DMS114 treated with DMSO at 0.1 percent for 48 hours (cell line): Measurements from ENCODE around the gene DSC1.

ENCODE experiments used
- DNase-seq: peaks from one replicate; lab custom pipeline; 2025; ENCODE audit not compliant: unreplicated experiment; lab: John Stamatoyannopoulos, UW

Gene DSC1, protein sequence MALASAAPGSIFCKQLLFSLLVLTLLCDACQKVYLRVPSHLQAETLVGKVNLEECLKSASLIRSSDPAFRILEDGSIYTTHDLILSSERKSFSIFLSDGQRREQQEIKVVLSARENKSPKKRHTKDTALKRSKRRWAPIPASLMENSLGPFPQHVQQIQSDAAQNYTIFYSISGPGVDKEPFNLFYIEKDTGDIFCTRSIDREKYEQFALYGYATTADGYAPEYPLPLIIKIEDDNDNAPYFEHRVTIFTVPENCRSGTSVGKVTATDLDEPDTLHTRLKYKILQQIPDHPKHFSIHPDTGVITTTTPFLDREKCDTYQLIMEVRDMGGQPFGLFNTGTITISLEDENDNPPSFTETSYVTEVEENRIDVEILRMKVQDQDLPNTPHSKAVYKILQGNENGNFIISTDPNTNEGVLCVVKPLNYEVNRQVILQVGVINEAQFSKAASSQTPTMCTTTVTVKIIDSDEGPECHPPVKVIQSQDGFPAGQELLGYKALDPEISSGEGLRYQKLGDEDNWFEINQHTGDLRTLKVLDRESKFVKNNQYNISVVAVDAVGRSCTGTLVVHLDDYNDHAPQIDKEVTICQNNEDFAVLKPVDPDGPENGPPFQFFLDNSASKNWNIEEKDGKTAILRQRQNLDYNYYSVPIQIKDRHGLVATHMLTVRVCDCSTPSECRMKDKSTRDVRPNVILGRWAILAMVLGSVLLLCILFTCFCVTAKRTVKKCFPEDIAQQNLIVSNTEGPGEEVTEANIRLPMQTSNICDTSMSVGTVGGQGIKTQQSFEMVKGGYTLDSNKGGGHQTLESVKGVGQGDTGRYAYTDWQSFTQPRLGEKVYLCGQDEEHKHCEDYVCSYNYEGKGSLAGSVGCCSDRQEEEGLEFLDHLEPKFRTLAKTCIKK

DNA sequence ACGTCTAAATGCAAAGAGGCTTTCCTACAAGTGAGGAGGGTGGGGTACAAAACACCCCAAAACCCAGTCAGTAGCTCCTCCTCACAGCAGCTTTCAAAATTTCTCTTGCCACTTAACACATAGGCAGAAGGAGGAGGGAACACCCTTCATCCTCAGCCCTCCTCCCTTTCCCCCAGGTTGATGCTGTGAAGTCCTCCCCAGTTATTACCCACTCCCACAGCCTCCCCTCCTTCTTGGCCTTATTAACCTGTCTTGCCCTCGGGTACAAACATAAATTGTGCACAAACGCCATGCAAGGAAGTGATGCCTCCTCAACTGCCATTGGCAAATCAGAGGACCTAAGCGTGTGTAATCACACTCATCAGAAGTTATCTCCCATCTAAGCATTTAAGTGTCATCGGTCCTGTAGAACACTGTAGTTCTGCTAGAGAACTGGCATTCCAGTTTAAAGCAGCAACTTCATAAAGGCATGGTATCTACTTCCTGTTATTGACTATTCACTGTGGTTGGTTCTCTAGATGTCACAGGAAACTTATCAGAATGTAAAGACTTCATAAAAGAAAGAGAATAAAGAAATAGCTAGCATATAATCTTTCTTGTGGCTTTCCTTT lies at the start of gene DSC1:
TSS of gene DSC1 (minus strand) at position 32 of the 611 bp plus-strand sequence. CDS start 262 bp downstream, outside the sequence.
- DNase-seq = no peak

DNA sequence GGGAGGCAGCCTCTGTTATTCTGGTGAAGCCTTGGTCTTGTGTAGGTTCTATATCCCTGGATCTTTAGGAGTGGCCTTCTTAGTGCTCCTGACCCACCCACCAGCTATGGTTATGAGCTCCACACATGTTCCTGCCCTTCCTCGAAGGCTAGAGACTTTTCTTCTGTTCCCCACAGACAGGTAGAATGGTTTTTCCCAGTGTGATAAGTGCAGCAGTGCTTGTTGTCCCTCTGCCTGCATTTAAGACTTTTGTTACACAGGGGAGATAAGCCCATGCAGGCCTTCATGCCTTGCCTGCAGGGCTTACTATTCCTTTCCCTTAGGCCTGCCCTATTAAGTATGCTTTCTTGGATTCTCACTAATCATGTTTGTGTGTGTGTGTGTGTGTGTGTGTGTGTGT lies 48.4 kb upstream of the DSC1 start:
- no peak for DNase-seq

DNA sequence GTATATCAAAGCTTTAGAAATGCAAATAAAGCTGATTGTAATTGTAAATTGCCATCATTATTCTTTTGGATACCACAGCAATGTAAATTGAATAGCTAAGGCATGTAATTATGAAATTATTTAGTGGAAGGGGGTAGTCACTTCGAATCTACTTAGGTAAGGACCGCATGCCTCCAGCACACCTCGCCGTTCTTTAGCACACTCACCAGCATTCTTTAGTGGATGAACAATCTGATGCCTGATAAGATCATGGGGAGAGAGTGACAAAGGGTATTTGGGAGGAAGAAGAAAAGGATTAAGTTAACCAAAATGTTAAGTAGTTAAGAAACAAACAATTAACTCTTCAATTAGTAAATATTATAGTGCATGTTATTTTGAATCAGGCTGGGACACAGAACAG lies 46.4 kb upstream of the DSC1 start:
- DNase-seq = no peak

DNA sequence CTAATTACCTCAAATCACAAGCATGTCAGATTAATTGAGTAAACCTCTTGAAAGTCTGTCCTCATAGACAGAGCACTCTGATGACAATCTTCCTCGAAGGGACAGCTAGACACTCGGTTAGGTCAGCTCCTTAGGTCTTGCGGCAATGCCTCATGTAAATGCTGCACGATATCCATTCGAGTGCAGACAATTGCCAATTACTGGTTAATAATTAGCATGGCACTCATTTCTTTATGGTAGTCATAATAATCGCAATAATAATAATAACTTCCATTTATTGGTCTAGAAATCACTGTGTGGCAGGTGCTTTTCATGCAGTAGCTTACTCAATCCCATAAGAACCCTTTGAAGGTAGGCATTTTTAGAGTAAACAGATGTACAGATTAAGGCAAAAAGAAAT lies 44.7 kb upstream of the DSC1 start:
- no peak for DNase-seq

DNA sequence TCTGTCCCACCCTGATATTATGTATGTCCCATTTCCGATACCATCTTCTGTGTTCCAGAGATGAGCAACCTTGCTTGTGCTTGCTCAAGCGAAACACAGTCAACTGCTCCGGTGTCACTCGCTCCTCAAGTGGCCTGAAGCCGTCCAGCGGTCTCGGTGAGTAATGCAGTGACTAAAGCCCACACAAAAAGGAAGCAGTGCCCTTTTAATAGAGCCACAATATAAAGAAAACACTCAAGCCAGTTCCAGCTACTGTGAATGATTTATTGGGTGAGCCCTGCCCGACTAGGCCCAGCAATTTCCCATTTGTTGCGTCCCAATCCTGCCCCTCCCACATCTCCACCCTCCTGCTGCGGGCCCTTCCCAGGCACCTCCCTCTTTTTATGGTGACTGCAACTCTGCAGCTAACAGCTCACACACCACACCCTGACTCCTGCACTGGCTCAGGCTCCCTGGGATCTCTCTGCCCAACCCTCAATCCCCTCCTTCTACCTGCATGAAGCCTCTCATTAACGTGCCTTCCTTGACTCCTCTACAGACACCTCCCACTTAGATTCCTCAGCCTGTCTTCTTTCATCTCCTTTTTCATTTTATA lies 44.2 kb upstream of the DSC1 start:
- no peak for DNase-seq

DNA sequence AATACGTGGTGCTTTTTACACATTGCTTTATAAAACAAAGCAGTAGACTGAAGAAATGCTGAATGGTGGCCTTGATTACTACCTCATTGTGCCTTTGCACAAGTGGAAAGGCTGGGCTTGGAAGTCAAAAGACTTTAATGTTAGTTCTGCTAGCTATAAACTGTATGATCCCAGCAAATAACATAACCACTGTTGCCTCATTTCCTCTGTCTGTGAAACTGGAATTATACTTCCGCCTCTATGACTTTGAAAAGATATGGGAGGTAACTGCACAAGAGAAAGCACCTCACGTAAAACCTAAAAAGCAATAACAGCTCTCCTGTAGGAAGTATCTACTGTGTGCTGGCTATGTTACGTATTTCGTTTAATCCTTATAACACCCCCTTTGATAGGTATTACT lies 43.4 kb upstream of the DSC1 start:
- DNase-seq = no peak

DNA sequence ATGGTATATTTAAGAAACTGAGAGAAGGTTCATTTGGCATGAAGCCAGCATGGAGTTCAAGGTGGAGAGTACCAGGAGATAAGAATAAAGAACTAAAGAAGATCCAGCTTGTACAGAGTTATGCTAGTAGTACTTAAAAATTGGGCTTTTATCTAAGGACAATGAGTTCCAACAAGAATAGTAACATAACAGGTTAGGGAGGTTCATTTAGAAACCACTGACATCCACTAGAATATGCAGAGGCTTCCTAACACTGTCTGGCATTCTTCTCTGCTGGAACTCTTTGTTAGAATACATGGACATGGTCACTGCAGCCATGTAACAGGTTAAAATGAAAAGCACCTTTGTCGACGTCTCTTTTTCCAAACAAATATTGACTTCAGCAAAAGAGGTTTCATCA lies 42.6 kb upstream of the DSC1 start:
- DNase-seq = no peak

DNA sequence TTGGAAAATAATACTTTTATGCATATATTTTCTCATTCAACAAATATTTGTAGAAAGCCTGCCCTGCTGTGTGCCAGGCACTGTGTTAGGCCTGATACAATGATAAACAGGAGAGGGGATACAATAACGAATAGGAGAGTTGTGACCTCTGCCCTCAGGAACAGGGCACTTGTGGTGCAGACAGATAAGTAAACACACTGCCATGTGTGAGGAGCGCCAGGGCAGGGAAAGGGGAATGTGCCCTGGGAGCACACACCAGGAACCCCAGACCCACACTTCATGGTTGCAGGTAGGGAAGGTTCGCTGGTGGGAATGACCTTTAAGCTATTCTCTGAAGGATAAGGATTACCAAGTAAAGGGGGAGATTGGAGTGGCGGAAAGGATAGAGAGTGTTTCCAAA lies 42.2 kb upstream of the DSC1 start:
- no peak for DNase-seq

DNA sequence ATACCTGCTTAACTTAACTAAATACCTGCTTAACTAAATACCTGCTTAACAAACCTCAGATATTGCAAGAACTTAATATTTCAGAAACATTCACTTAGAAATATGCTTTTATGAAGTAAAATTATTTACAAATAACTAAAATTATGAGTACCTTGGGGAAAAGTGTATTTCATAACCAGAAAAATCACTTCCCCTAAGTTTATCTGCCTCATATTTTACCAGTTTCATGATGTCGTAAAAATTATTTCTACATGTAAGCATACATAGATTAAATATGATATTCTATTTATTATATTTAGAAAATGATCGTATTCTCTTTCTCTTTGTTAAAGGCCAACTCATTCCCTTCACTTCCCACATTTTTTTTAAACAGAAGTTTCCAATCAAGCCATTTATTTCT lies 41.5 kb upstream of the DSC1 start:
- no peak for DNase-seq

DNA sequence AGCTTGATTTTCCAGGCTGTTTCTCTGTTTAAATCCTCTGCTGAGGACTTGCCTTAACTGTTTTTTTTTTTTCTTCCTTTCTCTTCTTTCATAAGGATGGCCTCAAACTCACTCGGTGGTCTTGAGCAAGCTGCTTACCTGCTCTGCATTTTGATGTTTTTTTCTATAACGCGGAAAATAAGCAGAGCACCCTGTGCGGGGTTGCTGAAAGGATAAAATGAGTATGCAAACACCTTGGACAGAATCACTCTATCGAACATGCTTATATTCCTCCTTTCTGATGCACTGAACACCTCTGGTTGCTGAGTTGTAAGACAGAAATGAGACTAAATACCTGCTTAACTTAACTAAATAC lies 41.1 kb upstream of the DSC1 start:
- DNase-seq = no peak

DNA sequence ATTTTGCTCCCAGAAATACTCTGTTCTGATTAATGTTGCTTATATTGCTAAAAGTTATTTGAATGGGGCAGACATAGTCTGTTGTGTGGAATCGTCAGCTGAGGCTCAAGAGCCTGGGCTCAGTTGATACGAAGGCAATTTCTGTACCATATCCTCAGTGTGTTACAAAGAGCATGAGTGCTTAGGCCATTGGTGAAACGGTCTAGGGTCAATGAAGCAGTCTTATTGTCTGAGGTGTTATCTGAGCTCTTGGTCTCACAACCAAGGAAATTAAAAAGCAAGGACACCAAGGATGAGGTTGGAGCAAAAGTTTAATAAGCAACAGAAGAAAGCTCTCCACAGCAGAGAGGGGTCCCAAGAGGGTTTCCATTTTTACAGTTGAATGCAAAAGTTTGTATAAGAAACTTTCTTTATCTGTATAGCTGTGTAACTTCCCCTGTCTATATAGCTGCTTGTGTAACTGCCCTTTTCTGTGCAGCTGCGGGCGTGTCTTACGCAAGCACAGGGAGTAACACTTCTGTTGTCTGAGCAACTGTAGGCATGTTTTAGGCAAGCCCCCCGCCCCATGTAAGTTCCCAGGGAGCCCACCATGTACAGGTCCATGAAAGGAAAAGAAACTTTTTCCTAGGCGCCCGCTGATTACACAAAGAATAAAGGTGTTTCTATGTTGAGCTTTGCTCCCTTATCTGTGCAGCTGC lies 40.6 kb upstream of the DSC1 start:
- no peak for DNase-seq

DNA sequence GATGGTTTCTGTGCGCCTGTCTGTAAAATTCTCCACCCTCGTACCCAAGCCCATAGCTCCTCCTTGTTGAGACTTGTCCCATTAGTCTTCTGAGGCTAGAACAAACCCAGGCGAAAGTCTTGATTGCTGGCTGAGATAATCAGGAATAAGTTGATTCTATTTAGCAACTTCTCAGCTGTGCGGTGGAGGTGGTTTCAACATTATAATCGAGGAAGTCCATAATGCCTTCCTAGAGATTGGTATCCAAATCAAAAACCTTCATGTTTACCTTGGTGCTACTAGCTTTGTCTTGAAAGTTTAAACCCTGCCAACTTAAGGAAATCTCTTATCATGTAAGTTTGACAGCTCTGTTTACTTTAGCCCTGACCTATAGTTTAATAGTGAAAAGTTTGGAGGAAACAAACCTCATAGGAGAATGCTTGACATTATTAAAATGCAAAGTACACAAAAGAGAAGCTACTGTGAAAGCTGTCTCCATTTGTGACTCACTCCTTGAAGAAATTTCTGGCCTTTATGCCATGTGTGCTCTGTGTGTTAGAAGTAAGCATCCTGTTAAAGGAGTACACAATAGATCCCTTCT lies 36.6 kb upstream of the DSC1 start:
- DNase-seq = no peak

DNA sequence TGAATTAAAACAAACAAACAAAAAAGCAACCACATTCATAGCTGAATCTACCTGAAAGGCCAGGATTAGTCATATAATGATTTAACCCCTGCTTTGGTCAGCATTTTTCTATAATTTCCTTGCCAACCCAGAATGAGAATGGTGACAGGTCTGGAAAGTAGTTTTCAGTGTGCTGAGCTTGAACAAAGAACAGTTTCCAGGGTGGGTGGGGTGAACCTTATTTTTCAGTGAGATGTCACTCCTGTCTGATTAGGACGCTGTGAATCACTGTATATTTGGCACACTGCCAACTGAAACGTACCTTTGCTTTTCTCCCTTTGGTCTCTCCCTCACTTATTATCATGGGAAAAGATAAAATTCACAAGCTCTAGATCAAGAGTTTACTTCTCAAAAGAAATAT lies 35.0 kb upstream of the DSC1 start:
- DNase-seq = no peak

DNA sequence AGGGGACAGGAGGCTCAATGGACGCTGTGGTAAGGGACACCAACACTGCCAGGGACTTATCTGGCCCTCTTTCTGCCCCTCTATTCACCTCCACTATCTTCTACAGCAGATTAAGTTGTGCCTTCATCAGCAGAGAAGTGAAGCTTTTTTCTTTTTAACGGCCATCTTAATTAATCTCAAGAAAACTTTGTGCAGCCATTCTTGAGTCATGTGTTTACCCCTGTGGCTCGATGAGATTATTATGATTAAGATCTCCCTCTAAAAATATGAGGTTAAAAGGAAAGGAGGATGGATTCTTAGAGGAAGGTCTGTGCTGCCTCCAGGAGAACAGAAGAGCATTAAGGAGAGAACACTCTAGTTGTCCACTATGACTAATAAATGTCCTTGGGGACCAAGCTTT lies 32.4 kb upstream of the DSC1 start:
- no peak for DNase-seq

DNA sequence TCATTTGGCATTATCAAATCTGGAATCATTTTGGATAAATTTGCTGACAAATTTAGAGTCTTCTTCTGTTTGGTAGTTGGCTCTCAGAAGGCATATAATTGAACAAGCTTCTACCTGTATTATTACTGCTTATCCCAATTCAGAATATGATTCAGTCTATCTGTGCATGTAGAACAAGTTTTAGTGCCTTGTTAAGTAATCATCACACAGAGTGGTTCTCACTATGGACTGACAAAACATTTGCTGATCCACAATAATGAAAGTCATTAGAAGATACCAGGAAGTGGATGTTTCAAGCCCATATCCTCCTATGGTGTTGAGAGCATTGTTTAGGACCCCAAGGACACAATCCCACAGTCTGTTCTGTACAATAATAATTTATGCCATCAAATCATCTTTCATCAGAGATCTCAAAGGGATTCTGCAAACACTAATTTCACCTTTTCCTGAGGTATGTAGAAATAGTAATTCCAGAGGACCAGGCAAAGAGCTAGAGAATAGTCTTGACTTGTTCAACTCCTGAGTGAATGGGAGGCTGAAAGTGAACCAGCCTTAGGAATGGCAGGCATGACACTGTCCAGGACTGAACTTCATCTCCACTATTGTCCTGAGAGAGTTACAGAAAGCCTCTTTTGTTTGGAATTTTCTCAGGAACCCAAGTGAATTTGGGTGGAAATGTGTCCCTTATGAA lies 29.6 kb upstream of the DSC1 start:
- DNase-seq = no peak

DNA sequence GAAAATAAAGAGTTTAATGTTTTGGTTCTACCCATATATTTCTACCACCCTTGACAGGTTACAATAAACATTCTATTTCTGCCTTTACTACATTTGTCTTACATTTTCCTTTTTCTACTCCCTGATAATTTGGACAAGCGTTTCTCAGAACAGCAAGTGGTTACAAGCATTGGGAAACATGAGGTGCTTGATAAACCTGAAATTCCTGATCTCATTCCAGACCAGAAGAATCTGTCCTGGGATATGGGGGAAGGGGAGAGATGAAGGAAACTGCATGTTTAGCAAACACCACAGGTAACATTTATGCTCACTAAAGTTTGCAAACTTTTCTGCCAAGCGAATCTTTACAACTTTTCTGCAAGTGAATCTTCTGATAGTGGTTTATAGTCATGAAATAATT lies 28.3 kb upstream of the DSC1 start:
- no peak for DNase-seq

DNA sequence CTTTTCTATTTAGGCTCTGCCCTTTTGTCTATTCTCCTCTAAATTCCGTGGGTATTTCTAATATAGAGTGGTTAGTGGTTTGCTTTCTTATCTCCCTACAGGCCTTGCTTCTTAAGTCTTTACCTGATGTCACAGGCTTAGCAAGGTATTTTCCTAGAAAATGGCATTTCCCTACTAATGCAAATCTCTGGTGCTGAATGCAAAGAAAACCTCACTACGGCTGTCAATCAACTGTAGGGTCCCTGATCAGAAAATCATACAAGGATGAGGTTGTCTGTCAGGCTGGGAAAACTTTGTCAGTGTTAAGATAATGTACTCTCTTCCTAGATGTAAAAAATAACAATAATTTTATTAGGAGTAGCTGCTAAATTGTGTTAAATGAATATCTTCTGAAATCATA lies 27.1 kb upstream of the DSC1 start:
- no peak for DNase-seq

DNA sequence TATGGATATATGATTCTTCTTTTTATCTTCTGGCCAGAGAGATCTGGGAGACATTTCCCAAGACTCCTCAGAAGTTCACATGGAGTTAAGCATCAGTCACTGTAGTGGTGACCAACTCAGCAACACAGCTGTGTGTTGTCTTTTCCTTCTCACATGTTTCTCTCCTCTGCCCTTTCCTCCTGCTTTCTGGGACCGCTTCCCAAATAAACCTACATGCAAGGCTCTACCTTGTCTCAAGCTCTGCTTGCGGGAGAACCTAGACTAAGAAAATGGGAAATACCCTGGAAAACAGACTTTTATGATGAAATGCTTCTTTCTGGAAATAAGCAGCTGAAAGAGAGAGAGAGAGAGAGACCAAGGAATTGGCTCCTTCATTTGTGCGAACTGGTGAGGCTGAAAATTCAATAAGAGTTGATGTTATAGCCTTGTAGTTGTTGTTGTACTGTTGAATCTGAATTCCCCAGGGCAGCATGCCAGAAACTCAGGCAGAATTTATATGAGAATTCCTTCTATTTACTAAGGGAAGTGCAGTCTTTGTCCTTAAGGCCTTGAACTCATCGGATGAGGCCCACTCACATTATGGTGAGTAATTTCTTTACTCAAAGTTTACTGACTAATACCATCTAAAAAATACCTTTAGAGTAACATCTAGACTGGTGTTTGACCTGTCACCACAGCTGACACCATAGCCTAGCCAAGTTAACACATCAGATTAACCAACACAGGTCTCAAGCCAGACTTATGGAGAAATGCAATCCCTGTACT lies 22.7 kb upstream of the DSC1 start:
- no peak for DNase-seq

DNA sequence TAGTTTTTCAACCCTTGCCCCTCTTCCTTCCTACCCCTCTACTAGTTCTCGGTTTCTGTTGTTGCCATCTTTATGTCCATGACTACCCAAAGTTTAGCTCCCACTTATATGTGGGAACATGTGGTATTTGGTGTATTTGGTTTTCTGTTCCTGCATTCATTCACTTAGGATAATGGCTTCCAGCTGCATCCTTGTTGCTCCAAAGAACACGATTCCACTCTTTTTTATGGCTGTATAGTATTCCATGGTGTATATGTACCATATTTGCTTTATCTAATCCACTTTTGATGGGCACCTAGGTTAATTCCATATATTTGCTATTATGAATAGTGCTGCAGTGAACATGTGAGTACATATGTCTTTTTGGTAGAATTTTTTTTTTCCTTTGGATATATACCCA lies 20.6 kb upstream of the DSC1 start:
- DNase-seq = no peak
